Thyroid gland (tissue), 4 donors: ENCODE data around the gene SLC15A4.

Experiments
- POLR2A ChIP-seq, 2 donors: fragments of 450-650 bp; IDR thresholded peaks; one replicate each; pipeline ENCODE4 v1.6.1; 2017; ENCODE audit warnings: antibody characterized with exemption in 2 of 2, mild to moderate bottlenecking in 2 of 2, moderate library complexity in 1 of 2
- TF ChIP-seq, protein P1 (sequence below), 6 experiments: fragments of 200-600 bp in 3 of 6; fragments of 450-650 bp in 3 of 6; sonication (generic) in 3 of 6; IDR thresholded peaks; one replicate each; pipeline ENCODE4 v1.5.1; 2016 to 2019; ENCODE audit warnings: antibody characterized with exemption in 6 of 6, mild to moderate bottlenecking in 2 of 6, inconsistent platforms in 1 of 6, moderate library complexity in 1 of 6

DNA sequence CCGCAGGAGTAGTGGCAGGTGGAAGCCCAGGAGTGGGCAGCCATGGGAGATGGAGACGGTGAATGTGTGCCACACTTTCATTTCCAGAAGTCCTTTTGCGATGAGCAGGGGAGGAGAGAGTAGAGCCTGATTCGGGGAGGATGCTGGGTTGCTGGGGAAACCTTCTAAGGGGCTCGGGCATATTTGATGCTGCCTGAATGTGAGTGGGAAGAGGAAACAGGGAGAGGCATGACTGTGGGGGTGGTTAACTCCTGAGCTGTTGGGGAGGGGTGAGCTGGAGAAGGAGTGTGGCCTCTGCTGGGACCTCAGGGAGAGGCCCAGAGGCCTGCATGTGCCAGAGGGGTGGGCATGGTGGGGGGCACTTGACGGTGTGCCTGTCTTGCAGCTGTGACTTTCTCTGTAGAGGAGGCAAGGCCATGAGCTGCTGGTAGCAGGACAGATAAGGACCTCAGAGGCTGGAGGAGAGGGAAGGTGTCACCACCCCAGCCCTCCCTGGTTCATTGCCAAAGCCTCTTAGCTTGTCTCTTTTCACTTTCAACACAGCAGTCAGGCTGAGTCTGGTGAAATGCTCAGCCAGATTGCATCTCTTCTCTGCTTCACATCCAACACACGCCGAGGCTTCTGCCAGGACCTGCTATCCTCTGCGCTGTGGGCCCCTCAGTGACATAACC is 40.9 kb upstream of the SLC15A4 start:
- TF ChIP-seq POLR2A (IDR thresholded peaks at IDR 0.05) = no peak
- TF ChIP-seq, protein P1, sequence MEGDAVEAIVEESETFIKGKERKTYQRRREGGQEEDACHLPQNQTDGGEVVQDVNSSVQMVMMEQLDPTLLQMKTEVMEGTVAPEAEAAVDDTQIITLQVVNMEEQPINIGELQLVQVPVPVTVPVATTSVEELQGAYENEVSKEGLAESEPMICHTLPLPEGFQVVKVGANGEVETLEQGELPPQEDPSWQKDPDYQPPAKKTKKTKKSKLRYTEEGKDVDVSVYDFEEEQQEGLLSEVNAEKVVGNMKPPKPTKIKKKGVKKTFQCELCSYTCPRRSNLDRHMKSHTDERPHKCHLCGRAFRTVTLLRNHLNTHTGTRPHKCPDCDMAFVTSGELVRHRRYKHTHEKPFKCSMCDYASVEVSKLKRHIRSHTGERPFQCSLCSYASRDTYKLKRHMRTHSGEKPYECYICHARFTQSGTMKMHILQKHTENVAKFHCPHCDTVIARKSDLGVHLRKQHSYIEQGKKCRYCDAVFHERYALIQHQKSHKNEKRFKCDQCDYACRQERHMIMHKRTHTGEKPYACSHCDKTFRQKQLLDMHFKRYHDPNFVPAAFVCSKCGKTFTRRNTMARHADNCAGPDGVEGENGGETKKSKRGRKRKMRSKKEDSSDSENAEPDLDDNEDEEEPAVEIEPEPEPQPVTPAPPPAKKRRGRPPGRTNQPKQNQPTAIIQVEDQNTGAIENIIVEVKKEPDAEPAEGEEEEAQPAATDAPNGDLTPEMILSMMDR (IDR thresholded peaks at IDR 0.05) = no peak
